Measurements from ENCODE around the gene CCDC80.

CCDC80 gene

GRCh38 chr3:112685956-112686799 lies 45.2 kb upstream of the CCDC80 start:
- no peak overlapping the region for H3K27ac ChIP-seq
- no peak for TF ChIP-seq CTCF (conservative IDR thresholded peaks at IDR 0.05)
- TF ChIP-seq ZFX (IDR thresholded peaks at IDR 0.05) = no peak

GRCh38 chr3:112685420-112685819 lies 44.5 kb upstream of the CCDC80 start:
- TF ChIP-seq CTCF (conservative IDR thresholded peaks at IDR 0.05) = no peak
- TF ChIP-seq ZFX (IDR thresholded peaks at IDR 0.05) = no peak

GRCh38 chr3:112682361-112682760 lies 41.4 kb upstream of the CCDC80 start:
- no peak overlapping the region for H3K27ac ChIP-seq

More at GRCh38 chr3:112685420-112685819, 44.5 kb upstream of the CCDC80 start:
- no peak overlapping the region for H3K27ac ChIP-seq

GRCh38 chr3:112681822-112682325 lies 40.9 kb upstream of the CCDC80 start:
- TF ChIP-seq CTCF (conservative IDR thresholded peaks at IDR 0.05) (no peak), ZFX (IDR thresholded peaks at IDR 0.05) (no peak)
- H3K27ac ChIP-seq = no peak overlapping the region

More at GRCh38 chr3:112682361-112682760, 41.4 kb upstream of the CCDC80 start:
- TF ChIP-seq CTCF (conservative IDR thresholded peaks at IDR 0.05) (no peak), ZFX (IDR thresholded peaks at IDR 0.05) (no peak)

GRCh38 chr3:112676659-112677234 lies 35.8 kb upstream of the CCDC80 start:
- no peak overlapping the region for H3K27ac ChIP-seq
- TF ChIP-seq ZFX (IDR thresholded peaks at IDR 0.05) (no peak), CTCF (conservative IDR thresholded peaks at IDR 0.05) (no peak)

DNA sequence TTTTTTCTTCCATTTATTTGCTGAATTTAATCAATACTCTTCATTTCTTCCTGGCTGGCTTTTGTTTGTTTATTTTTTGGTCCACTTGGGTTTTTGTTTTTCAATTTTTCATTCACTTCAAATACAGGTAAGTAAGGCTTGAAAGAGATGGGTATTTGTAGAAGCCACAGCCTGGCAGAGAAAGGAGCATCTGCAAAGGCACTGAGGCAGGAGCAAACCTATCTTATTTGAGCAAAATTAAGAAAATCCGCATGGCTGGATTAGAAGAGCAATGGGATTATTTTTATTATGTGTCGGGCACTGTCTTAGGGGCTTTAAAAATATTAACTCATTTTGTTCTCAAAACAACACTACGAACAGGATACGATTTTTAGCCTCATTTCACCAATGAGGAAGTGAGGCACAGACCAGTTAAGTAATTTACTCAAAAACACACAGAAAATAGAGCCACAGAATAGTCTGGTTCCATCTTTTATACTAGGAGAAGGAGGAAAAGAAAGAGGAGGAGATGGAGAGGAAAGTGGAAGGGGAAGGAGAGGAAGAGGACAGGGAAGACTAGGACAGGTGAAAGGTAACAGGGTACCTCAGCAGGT lies 35.1 kb upstream of the CCDC80 start:
- no peak for TF ChIP-seq CTCF (conservative IDR thresholded peaks at IDR 0.05)
- TF ChIP-seq ZFX (IDR thresholded peaks at IDR 0.05) = no peak
- no peak overlapping the region for H3K27ac ChIP-seq

- TF ChIP-seq ZFX (IDR thresholded peaks at IDR 0.05) = no peak
- TF ChIP-seq CTCF (conservative IDR thresholded peaks at IDR 0.05) = no peak
- no peak overlapping the region for H3K27ac ChIP-seq
Measured at GRCh38 chr3:112675349-112675748, 34.4 kb upstream of the CCDC80 start.

All from C4-2B (cell line).